ENCODE data around the gene MCF2L.

DNA sequence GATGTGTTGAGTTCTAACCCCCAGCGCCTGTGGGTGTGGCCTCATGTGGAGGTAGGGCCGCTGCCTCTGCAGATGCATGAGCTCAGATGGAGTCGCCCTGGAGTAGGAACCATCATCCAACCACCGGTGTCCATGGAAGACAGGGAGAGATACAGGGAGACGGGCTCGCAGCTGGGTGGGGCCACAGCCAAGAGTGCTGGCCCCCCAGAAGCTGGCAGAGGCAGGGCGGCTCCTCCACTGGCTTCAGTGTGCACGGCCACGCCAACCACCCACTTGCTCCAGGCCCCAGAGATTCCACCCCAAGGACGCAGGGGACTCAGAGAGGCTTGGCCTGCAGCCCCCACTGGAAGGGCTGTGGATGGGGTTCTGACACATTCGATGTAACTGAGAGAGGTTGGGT lies 5.4 kb upstream of the MCF2L start:
- no peak for TF ChIP-seq ZNF174 (CRISPR knock-in tag; IDR thresholded peaks at IDR 0.05)
- no peak for TF ChIP-seq MTA3 (IDR thresholded peaks at IDR 0.05; ENCODE audit: borderline replicate concordance)
- no peak for TF ChIP-seq ZNF311 (CRISPR knock-in tag; IDR thresholded peaks at IDR 0.05)
- TF ChIP-seq HNRNPH1 (optimal IDR thresholded peaks at IDR 0.05; ENCODE audit: low read depth, low read length) = no peak
- TF ChIP-seq CEBPG (CRISPR knock-in tag; IDR thresholded peaks at IDR 0.05) = no peak
- TF ChIP-seq CEBPG (tag; conservative IDR thresholded peaks at IDR 0.05 in 1 of 2, IDR thresholded peaks at IDR 0.05 in 1 of 2) = no peak
- TF ChIP-seq, protein P1, sequence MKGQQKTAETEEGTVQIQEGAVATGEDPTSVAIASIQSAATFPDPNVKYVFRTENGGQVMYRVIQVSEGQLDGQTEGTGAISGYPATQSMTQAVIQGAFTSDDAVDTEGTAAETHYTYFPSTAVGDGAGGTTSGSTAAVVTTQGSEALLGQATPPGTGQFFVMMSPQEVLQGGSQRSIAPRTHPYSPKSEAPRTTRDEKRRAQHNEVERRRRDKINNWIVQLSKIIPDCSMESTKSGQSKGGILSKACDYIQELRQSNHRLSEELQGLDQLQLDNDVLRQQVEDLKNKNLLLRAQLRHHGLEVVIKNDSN (CRISPR knock-in tag; IDR thresholded peaks at IDR 0.05) = no peak
- TF ChIP-seq, protein P2, sequence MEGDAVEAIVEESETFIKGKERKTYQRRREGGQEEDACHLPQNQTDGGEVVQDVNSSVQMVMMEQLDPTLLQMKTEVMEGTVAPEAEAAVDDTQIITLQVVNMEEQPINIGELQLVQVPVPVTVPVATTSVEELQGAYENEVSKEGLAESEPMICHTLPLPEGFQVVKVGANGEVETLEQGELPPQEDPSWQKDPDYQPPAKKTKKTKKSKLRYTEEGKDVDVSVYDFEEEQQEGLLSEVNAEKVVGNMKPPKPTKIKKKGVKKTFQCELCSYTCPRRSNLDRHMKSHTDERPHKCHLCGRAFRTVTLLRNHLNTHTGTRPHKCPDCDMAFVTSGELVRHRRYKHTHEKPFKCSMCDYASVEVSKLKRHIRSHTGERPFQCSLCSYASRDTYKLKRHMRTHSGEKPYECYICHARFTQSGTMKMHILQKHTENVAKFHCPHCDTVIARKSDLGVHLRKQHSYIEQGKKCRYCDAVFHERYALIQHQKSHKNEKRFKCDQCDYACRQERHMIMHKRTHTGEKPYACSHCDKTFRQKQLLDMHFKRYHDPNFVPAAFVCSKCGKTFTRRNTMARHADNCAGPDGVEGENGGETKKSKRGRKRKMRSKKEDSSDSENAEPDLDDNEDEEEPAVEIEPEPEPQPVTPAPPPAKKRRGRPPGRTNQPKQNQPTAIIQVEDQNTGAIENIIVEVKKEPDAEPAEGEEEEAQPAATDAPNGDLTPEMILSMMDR (IDR thresholded peaks at IDR 0.05 in 2 of 3, conservative IDR thresholded peaks at IDR 0.05 in 1 of 3; ENCODE audit: insufficient read depth in 2 of 3, low read depth in 1 of 3, low read length in 3 of 3) = no peak
- no peak for TF ChIP-seq SP1 (CRISPR knock-in tag; IDR thresholded peaks at IDR 0.05)
- TF ChIP-seq NFIC (IDR thresholded peaks at IDR 0.05) = no peak
- TF ChIP-seq, protein P3, sequence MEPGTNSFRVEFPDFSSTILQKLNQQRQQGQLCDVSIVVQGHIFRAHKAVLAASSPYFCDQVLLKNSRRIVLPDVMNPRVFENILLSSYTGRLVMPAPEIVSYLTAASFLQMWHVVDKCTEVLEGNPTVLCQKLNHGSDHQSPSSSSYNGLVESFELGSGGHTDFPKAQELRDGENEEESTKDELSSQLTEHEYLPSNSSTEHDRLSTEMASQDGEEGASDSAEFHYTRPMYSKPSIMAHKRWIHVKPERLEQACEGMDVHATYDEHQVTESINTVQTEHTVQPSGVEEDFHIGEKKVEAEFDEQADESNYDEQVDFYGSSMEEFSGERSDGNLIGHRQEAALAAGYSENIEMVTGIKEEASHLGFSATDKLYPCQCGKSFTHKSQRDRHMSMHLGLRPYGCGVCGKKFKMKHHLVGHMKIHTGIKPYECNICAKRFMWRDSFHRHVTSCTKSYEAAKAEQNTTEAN (CRISPR knock-in tag; IDR thresholded peaks at IDR 0.05) = no peak

Measured in K562 (cell line).